Liver (tissue), 3 donors: ENCODE measurements around the gene HVCN1.

Source experiments
- ATF3 ChIP-seq: IDR thresholded peaks from 2 replicates; pipeline ENCODE4 v1.6.1; 2016; ENCODE audit warnings: antibody characterized with exemption
- CTCF ChIP-seq: fragments of 150-350 bp; IDR thresholded peaks from 2 replicates; pipeline ENCODE4 v1.5.1; 2017; ENCODE audit warnings: improper control_type of control experiment, low read depth, low read length; ENCODE audit not compliant: missing input control
- EGR1 ChIP-seq, 2 donors: IDR thresholded peaks; 2 replicates each; pipeline ENCODE4 v1.6.1; 2016 to 2018; ENCODE audit warnings: antibody characterized with exemption in 2 of 2, low read depth in 2 of 2
- JUND ChIP-seq, 2 donors: IDR thresholded peaks; 2 replicates each; pipeline ENCODE4 v1.6.1; 2016; ENCODE audit warnings: antibody characterized with exemption in 2 of 2
- MAX ChIP-seq: IDR thresholded peaks from 2 replicates; pipeline ENCODE4 v1.6.1; 2016; ENCODE audit warnings: antibody characterized with exemption
- RAD21 ChIP-seq, 2 donors: IDR thresholded peaks; 2 replicates each; pipeline ENCODE4 v1.6.1; 2016; ENCODE audit warnings: antibody characterized with exemption in 2 of 2, mild to moderate bottlenecking in 2 of 2
- REST ChIP-seq: IDR thresholded peaks from 2 replicates; pipeline ENCODE4 v1.6.1; 2016; ENCODE audit warnings: antibody characterized with exemption, mild to moderate bottlenecking
- RXRA ChIP-seq, 2 donors: IDR thresholded peaks; 2 replicates each; pipeline ENCODE4 v1.6.1; 2017 to 2018; ENCODE audit warnings: antibody characterized with exemption in 2 of 2, mild to moderate bottlenecking in 1 of 2
- TAF1 ChIP-seq: conservative IDR thresholded peaks from 2 replicates; pipeline ENCODE4 v1.6.1; 2016; ENCODE audit warnings: antibody characterized with exemption, mild to moderate bottlenecking
- YY1 ChIP-seq: IDR thresholded peaks from 2 replicates; pipeline ENCODE4 v1.6.1; 2016; ENCODE audit warnings: antibody characterized with exemption, mild to moderate bottlenecking
- ZBTB33 ChIP-seq: IDR thresholded peaks from 2 replicates; pipeline ENCODE4 v1.6.1; 2016; ENCODE audit warnings: antibody characterized with exemption
- donor health status: healthy.
- donor health status: healthy.

GRCh38 chr12:110616471-110617115 lies 72.3 kb downstream of the HVCN1 start:
- no peak for TF ChIP-seq YY1
- no peak for TF ChIP-seq RAD21 (IDR thresholded peaks at IDR 0.05)
- TF ChIP-seq CTCF = no peak
- no peak for TF ChIP-seq MAX
- TF ChIP-seq ATF3 = no peak
- no peak for TF ChIP-seq EGR1 (IDR thresholded peaks at IDR 0.05; ENCODE audit: low read depth in 2 of 2)
- TF ChIP-seq REST = no peak
- TF ChIP-seq JUND (IDR thresholded peaks at IDR 0.05) = no peak
- TF ChIP-seq RXRA (IDR thresholded peaks at IDR 0.05) = no peak
- TF ChIP-seq ZBTB33 = no peak
- no peak for TF ChIP-seq TAF1
